HS-27A (cell line): ENCODE measurements around the gene GMPR2.

ENCODE experiments used
- DNase-seq: peaks from one replicate; pipeline ENCODE4 v3.0.0-alpha.2; 2012; ENCODE audit warnings: low read depth, missing footprints

Gene GMPR2

GRCh38 chr14:24252289-24253124, 19.8 kb downstream of the GMPR2 start:
- no peak for DNase-seq

DNA sequence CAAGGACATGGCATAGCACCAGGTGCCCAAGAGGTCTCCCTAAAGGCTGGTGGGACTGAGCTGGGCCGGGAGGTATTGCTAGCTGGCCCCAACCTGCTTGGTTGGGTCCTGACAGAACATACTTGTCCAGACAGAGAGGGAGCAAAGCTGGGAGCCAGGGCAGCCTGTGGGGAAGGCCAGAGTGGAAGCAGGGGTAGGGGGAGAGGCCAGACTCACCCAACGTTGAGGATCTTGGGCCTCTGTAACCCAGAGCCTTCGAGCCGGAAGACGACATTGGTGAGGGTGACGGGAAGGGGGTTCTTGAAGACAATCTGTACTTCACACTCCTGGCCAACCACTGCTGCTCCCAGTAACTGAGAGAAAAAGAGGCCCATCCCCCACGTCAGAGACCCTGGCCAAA, 21.2 kb downstream of the GMPR2 start:
- DNase-seq, result no peak

DNA sequence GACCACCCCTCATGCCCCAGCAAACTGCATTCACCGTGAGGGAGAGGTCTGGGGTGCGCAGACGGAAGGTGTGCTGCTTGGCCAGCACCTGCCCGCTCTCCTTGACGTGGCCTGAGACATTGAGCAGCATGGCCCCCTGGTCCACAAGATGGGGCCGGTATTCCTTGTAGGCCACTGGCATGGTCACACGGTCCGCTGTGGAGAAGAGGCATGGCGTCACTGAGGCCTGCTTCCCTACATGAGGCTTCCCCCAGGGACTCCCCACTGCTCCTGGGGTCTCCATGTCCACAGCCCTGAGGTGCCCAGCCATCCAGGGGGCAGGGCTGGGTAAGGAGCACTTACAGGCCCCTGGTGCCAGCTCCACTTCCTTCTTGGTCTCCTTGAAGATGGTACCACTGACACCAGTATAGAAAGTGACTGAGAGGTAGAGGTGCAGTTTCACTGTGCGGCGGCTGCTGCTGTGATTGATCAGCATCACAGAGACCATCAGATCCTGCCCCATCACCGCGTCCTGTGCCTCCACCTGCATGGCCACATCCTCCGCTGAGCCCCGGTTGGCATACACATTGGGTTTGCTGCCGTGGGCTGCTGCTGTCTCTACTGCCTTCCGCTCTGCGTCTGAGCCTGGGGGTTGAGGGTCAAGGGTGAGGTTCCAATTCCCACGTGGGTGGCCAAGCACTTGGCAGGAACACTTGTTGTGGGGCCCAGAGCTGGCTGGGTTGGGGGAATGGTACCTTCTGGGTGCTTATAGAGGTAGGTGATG, 22.1 kb downstream of the GMPR2 start:
- DNase-seq, result no peak

DNA sequence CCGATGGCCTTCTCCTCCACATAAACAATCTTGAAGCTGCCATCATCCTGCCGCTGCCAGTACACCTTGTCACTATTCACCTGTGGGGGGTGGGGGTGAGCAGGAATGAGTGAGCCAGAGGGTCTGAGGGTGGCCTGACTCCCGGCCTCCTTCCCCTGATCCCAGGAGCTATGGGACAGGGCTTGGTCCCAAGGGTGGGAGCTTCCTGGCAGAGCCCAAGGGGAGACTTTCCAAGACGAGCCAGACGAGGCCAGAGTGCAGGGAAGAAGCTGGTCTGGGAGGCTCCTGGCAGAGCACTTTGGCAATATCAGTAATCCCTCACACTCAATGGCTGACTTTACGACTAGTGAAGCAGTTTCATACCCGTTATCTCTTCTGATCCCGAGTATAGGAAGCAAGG, 22.7 kb downstream of the GMPR2 start:
- no peak for DNase-seq

- no peak for DNase-seq
Observed at GRCh38 chr14:24255931-24256711, 23.4 kb downstream of the GMPR2 start.

GRCh38 chr14:24256960-24257359, 24.2 kb downstream of the GMPR2 start:
- DNase-seq, result no peak

- DNase-seq, result no peak
Observed at GRCh38 chr14:24258119-24258518, 25.4 kb downstream of the GMPR2 start.

DNA sequence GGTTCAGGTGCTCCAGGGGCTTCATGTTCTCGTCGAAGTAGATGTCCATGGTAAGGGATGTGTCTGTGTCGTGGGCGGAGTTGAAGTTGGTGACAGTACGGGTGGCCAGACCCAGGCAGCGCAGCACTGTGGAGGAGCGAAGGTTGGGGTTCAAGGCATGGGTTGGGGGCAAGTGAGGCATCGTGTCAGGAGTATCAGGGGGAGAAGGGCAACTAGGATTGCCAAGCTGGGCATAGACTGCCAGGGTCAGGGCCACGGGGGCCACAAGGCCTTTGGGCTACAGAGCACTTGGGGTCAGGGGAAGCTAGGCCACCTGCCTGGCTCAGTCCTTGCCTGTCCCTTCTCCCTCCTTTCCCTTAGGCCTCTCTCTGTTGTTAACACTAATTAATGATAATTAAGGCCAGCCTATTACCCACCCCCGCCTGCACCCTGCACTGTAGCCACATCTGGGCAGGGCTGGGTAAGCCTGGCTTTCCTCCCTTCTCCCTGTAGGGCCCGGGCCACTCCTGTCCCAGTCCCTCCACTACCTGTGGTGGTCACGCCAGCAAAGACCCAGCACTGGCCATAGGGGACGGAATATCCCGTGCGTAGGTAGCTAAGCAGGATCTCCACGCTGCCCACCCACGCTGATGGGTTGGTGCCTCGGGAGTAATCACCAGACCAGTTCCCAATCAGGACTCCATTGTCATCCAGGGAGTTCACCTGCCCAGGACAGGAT, 26.0 kb downstream of the GMPR2 start:
- no peak for DNase-seq

DNA sequence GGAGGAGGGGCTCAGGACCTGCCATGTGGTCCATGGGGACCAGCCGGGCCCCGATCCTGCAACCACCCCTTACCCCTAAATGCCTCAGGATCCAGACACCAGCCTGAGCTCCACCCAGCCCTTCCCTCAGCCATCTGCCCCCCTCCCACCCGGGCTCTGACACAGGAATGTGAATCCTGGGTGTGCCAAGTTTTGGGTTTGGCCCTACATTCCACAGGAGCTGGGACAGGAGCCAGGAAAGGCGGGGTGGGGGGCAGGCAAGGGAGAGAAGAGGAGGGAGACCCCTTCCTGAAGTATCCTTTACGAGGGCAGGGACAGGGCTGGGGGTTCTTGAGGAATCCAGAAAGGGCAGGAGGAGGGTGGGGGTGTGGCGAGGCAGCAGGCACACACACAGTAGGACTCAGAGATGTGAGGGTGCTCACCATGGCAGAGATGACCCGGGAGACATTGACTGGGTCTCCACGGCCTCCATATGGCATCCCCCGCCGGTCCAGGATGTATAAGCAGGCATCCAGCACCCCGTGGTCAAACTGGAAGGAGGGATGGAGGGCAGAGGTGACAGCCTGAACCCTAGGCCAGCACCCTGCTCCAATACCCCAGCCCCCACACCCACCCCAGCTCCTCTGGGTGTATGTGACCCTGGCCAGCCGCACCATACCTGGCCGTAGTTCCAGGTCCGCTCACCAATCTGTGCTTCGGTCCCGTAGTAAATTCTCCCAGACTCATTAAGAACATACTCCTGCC, 26.7 kb downstream of the GMPR2 start:
- DNase-seq, result peak; percentile 77

DNA sequence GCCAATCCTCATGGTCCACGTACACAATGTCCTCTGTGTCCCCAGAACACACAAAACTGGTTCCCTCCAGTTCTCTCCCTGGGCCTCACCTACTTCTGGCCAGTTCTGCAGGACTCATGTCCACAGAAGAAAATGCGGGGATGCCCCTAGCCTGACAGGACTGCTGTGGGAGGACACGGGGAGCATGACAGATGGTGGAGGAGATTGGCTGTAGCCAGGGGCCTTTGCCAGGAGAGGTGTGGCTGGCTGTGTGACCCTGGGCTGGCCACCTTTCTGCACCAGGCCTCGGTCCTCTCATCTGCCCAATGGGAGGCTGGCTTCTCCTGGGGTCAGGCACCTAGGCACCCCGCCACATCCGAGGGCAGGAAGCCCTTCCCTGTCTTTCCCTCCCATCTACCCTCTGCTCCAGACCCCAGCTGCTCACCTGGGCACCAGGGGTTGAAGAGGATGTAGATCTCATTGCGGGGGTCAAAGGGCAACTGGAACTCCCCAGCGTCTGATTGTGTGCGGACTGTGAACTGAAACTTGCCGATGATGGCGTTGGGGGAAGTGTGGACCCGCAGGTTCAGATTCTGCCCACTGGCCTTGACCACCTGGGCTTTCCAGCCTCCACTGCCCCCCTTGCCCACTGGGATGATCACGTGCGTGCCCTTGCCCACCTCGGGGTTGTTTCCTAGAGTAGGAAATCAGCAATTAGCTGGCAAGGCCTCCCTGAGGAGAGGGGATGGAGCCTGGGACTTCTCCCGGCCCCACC, 27.5 kb downstream of the GMPR2 start:
- DNase-seq, result no peak

DNA sequence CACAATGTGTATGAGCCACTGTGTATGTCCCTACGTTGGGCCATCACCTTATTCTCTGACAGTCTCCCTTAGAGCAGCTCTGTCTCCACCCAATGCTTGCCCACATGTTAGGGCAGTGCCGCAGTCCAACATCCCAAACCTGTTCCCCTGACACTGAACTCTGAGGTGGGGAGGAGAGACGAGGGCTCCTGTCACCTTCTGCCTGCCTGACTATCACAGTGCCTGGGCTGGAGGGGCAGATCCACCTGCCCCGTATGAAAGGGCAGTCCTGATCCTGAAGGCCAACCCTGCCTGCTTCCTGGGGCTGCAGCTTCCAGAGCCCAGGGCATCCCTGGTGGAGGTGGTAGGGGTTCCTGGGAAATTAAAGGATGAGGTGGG, 28.0 kb downstream of the GMPR2 start:
- no peak for DNase-seq

DNA sequence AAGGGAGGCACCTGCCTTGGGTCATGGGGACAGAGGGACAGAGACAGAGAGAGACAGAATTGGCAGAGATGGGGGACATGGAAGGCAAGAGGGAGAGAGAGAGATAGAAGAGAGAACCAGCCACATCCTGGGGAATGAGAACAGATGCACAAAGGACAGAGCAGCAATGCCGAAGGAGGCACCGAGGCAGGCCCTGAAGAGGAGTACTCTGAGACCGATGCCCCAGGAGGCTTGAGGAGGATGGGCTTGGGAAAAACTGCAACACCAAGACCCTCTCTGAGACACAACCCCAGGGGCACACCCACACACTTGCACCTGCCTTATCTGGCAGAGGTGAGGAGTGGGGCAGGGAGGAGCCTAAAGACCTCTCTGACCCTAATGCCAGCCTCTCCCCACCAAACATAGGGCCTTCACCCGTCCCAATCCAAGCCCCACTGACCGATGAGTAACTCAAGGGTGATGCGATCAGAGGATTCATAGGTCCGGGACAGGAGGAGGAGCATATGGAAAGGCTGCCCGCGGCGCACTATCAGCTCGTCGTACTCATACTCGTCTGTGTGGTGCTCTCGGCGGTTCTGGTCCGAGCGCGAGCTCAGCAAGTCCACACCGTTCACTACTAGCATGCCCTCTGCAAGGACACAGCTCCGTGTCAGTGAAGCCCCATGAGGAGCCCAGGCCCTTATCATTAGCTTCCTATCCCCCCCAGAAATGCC, 28.7 kb downstream of the GMPR2 start:
- no peak for DNase-seq

- no peak for DNase-seq
Observed at GRCh38 chr14:24261969-24262327, 29.2 kb downstream of the GMPR2 start.

DNA sequence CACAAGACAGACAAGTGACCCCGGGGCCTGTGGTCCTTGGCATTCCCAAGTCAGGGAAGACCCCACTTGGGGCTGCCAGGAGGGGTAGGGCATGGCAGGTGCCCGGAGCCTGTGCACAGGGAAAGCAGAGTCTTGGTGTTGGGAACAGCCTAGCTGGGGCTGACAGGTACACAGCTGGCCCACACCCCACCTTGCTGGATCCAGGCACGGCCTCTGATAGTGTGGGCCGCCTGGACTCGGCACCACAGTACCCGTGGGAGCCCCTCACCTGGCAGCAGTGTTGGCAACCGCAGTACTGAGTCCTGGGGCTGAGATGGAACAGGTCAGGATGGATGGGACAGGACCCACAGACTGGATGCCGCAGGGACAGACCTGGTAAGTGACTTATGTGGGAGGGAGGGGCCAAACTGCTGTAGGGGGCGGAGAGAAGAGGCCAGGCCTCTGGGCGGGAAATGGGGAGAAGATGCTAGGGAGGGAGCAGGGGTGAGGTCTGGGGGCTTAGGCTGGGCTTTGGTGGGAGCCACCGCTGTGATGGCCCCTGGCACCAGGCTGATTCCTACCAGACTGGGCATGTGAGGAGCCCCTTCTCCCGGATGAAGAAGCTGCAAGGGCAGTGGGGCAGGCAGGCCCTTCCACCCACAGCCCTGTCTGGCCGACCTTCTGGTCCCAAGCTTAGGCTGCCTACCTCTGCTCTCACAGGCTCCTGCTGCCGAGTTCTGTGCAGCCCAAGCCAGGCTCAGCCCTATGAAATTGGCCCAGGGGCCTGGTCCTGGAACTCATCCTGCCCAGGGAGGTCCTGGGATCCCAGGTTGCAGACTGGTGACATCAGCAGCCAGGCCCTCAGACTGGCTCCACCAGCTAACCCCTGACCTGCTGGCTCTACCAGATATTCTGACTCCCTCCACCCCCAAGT, 30.3 kb downstream of the GMPR2 start, which contains the start of gene TGM1:
Gene TGM1 (minus strand): TSS at position 357 of the 913 bp plus-strand sequence. CDS start 825 bp downstream, outside the sequence.
- DNase-seq, result no peak

GRCh38 chr14:24263848-24264247, 31.1 kb downstream of the GMPR2 start:
- DNase-seq, result no peak

- no peak for DNase-seq
Observed at GRCh38 chr14:24264298-24264697, 31.6 kb downstream of the GMPR2 start.

- DNase-seq, result no peak
Observed at GRCh38 chr14:24266344-24267244, 33.9 kb downstream of the GMPR2 start.

GRCh38 chr14:24267516-24267915, 34.8 kb downstream of the GMPR2 start:
- DNase-seq, result no peak
